Activated gamma-delta T cell treated with Interleukin-2 at 50 U/mL for 16 hours (primary cell): ENCODE measurements around the gene EIF3F.

ENCODE experiments used
- DNase-seq: peaks from one replicate; pipeline ENCODE4 v3.0.0-alpha.2; 2020

Gene EIF3F

GRCh38 chr11:8040261-8040920 is 53.3 kb downstream of the EIF3F start:
- DNase-seq, result no peak

GRCh38 chr11:8040921-8041285 is 53.8 kb downstream of the EIF3F start:
- DNase-seq, result no peak

GRCh38 chr11:8041576-8041975 is 54.4 kb downstream of the EIF3F start:
- no peak for DNase-seq

- no peak for DNase-seq
Measured at GRCh38 chr11:8043756-8044155, 56.6 kb downstream of the EIF3F start.

- no peak for DNase-seq
Measured at GRCh38 chr11:8045839-8046238, 58.7 kb downstream of the EIF3F start.

- DNase-seq, result no peak
Measured at GRCh38 chr11:8047382-8047781, 60.2 kb downstream of the EIF3F start.

- no peak for DNase-seq
Measured at GRCh38 chr11:8049084-8049483, 61.9 kb downstream of the EIF3F start.
